ENCODE results near the gene IL9R.

DNA sequence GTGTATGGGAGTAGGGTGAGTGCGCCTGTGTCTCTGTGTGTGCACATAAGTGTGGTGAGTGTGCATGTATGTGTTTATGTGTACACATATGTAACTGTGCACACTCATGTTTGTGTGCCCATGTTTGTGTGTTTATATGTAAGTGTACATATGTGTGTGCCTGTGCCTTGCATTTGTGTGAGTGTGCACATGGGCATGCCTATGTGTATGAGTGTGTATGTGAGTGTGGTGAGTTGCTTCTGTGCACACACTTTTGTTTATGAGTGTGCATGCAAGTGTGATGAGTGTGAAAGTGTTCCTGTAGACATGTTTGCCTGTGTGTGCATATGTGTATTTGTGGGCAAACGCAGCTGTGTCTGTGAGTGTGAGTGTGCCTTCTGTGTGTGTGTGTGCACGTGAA, 7.2 kb downstream of the IL9R start:
- TF ChIP-seq, protein P1, sequence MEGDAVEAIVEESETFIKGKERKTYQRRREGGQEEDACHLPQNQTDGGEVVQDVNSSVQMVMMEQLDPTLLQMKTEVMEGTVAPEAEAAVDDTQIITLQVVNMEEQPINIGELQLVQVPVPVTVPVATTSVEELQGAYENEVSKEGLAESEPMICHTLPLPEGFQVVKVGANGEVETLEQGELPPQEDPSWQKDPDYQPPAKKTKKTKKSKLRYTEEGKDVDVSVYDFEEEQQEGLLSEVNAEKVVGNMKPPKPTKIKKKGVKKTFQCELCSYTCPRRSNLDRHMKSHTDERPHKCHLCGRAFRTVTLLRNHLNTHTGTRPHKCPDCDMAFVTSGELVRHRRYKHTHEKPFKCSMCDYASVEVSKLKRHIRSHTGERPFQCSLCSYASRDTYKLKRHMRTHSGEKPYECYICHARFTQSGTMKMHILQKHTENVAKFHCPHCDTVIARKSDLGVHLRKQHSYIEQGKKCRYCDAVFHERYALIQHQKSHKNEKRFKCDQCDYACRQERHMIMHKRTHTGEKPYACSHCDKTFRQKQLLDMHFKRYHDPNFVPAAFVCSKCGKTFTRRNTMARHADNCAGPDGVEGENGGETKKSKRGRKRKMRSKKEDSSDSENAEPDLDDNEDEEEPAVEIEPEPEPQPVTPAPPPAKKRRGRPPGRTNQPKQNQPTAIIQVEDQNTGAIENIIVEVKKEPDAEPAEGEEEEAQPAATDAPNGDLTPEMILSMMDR (IDR thresholded peaks at IDR 0.05), result no peak
- TF ChIP-seq POLR2A (IDR thresholded peaks at IDR 0.05), result no peak
